ENCODE results near the gene SLC46A2. TPM values are rescaled to one million over a fixed set of nuclear protein-coding genes. Genes with fewer than 3 reads are reported as not detected.

SLC46A2 gene, protein sequence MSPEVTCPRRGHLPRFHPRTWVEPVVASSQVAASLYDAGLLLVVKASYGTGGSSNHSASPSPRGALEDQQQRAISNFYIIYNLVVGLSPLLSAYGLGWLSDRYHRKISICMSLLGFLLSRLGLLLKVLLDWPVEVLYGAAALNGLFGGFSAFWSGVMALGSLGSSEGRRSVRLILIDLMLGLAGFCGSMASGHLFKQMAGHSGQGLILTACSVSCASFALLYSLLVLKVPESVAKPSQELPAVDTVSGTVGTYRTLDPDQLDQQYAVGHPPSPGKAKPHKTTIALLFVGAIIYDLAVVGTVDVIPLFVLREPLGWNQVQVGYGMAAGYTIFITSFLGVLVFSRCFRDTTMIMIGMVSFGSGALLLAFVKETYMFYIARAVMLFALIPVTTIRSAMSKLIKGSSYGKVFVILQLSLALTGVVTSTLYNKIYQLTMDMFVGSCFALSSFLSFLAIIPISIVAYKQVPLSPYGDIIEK
- polyA plus RNA-seq (ENCODE audit: insufficient read length), result 0.10 TPM

DNA sequence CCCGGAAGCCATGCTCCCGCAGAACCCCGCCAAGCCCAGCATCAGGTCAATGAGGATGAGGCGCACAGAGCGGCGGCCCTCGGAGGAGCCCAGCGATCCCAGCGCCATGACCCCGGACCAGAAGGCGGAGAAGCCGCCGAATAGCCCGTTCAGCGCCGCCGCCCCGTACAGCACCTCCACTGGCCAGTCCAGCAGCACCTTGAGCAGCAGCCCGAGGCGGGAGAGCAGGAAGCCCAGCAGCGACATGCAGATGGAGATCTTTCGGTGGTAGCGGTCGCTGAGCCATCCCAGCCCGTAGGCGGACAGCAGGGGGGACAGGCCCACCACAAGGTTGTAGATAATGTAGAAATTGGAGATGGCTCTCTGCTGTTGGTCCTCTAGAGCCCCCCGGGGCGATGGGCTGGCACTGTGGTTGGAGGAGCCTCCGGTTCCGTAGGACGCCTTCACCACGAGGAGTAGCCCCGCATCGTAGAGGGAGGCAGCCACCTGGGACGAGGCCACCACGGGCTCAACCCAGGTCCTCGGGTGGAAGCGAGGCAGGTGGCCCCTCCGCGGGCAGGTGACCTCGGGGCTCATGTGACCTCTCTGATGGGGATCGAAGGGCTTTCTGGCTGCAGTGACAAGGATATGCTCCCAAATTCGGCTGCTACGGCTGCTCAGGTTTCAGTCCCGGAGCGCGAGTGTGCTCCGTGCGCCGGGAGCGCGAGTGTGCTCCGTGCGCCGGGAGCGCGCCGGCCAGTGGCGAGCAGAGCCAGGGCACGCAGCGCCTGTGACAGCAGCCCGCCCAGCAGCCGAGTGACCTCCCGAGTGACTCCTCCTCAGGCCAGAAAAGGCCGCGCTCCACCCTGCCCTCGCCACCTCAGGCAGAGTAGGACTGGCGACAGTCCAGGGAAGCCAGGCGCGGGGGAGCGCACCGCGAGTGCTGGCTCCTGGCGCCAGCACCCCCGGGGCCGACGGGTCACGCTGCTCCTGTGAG lies at the start of gene SLC46A2:
SLC46A2 (minus strand) TSS at position 771 of the 976 bp plus-strand sequence; CDS start at position 576, 195 bp downstream.
- no peak for DNase-seq (ENCODE audit: low read depth)

DNA sequence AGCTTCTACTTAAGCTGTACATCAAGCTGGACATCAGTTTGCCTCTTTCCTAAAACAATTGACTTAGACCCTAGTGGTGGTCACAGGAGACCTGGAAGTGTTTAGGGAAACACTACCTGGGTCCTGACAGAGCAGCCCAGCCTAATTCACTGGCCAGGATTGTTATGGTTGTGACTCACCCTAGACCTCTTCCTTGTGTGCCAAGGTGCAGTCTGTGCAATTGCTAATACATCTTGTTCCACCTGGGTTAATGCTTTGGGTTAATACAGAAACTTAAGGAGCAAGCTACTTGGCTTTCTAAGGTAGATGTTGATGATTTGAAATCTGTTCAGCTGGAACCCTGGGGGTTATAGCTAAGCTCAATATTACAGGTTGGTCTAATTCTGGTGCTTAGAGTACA lies 48.7 kb upstream of the SLC46A2 start:
- DNase-seq (ENCODE audit: low read depth), result no peak

GRCh38 chr9:112933696-112934095 lies 43.0 kb upstream of the SLC46A2 start:
- no peak for DNase-seq (ENCODE audit: low read depth)

GRCh38 chr9:112925058-112925641 lies 34.5 kb upstream of the SLC46A2 start:
- no peak for DNase-seq (ENCODE audit: low read depth)

DNA sequence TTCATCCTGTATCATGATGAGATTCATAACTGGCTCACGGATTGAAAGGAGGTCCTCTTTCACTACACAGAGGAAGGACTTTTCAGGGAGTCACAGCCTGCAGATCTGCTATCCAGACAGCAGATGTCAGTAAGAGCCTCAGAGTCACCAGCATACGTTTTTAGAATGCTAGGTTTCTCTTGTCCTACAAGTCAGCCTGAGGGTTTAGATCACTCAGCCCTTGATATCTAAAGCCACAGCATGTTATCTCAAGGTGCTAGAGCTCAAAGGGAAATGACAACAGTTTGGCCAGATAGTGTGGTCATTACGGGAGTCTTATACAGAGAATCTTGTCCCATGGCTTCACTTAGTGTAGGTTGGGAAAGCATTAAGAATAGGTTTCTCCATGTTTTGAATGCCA lies 30.9 kb upstream of the SLC46A2 start:
- no peak for DNase-seq (ENCODE audit: low read depth)

DNA sequence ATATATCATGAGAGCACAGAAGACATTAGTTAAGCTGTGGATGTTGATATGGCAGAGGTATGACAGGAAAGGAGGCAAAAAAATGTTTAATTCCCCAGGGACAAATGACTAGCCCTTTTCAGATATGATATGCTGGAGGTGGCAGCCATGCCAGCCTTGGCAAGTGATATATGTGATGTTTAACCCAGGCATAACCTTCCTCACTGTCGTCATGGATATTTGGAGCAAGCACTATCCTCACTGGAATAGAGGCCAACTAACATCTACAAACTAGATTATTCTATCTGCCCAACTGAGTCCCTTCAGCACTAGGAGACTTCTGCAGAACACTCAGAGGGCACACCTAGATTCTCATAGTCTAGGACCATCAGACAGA lies 27.3 kb upstream of the SLC46A2 start:
- no peak for DNase-seq (ENCODE audit: low read depth)

DNA sequence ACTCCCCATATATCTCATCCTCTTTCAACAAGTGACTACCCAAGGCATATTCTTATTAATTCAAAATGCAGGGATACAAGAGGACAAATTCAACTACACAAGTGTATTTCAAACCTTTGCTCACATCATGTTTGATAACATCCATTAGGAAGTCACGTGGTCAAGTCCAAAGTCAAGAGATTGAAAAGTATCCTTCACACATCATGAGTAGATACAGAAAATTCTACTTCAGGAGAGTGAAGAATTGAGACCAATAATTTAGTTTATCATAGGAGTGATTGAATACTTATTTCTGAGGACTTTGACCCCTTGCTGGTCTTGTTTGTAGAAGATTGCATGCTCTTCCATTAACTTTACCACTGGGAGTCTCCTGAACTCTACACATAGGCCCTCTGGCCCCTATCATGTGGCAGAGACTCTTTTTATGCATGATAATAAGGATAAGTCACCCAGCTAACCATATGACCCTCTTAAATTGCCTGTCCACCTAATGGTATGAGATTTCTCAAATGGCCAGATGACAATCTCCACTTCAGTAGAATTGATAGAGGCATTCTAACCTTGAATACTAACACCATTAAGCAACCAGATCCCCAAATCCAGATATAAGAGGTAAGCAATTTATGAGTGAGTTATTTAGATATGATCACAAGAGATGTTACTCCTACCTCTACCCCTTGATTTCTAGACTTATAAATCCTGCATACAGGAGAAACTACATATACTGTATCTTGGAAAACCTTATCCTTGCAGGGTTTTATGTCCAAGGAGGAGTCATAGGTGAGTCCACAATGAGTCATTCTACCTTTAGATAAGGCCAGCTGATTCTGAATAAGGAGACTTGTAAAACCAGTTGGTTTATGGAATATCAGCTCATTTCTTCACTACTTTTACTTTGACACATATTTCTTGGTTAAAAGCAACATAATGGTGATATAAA lies 26.6 kb upstream of the SLC46A2 start:
- no peak for DNase-seq (ENCODE audit: low read depth)

DNA sequence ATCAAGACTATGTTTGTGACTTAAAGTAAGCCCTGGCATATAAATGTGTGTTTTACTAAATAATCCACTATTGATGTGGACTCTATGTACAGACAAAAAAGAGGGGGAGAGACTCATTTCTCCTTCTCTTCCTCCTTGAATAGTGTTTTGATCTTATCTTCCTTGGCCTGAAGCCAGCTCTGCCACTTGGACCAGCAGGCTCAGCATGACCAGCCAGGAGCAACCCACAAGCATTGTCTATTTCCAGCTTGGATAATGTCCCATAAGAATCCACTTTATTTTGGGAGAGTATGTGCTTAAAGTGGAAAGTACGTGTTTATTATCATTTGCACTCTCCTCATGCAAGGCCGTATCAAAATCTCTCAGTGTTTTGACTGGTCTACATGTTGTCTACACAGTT lies 23.8 kb upstream of the SLC46A2 start:
- DNase-seq (ENCODE audit: low read depth), result no peak

- DNase-seq (ENCODE audit: low read depth), result no peak
Observed at GRCh38 chr9:112913326-112913725, 22.6 kb upstream of the SLC46A2 start.

- DNase-seq (ENCODE audit: low read depth), result no peak
Observed at GRCh38 chr9:112912636-112913035, 22.0 kb upstream of the SLC46A2 start.

DNA sequence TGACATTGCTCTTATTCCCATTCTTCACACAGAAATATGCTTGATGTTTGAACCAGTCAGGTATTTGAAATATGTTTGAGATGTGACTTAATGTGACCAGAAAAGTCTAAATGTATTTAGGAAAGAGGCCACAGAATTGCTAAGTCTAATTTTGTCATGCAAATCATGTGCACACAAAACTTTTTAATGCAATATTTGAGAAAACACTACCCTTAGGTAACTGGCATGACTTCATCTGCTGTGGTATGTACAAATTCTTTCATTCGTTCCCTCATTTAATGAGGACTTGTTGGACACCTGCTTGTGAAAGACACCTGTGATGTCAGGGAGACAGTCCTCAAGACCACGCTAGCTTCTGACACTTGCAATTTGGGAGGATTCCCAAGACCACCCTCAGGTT lies 21.1 kb upstream of the SLC46A2 start:
- no peak for DNase-seq (ENCODE audit: low read depth)

- no peak for DNase-seq (ENCODE audit: low read depth)
Observed at GRCh38 chr9:112905084-112905483, 14.4 kb upstream of the SLC46A2 start.

GRCh38 chr9:112900901-112901300 lies 10.2 kb upstream of the SLC46A2 start:
- no peak for DNase-seq (ENCODE audit: low read depth)

DNA sequence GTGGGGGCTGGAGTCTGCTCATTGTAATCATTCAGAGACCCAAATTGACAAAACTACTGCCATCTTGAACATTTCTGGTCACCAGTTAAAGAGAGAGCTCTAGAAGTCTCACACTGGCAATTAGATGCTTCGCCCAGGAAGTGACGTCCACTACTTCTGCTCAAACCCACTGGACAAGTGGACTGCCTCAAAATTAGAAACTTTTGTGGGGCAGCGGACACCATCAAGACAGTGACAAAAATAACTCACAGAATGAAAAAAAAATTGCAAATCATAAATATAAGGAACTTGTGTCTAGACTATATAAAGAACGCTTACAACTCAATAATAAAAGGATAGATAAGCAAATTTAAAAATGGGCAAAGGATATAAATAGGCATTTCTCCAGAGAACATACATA lies 9.8 kb upstream of the SLC46A2 start:
- no peak for DNase-seq (ENCODE audit: low read depth)

DNA sequence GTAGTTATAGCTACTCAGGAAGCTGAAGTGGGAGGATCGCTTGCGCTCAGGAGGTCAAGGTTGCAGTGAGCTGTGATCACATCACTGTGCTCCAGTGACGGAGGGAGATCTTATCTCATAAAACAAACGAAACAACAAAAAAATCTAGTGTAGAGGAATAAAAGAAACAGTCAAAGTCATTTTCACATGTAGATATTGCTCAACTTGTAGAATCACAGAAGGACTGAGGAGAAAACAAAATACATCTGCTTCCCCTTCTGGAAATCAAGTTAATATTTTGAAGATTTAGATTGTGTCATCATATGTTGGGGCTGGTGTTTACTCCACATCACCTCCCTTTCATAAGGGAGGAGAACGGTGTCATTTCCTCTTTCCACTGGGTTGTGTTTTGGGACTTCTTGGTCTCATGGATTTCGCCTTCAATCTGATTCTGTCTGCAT lies 8.2 kb upstream of the SLC46A2 start:
- no peak for DNase-seq (ENCODE audit: low read depth)

- no peak for DNase-seq (ENCODE audit: low read depth)
Observed at GRCh38 chr9:112896131-112896530, 5.5 kb upstream of the SLC46A2 start.

DNA sequence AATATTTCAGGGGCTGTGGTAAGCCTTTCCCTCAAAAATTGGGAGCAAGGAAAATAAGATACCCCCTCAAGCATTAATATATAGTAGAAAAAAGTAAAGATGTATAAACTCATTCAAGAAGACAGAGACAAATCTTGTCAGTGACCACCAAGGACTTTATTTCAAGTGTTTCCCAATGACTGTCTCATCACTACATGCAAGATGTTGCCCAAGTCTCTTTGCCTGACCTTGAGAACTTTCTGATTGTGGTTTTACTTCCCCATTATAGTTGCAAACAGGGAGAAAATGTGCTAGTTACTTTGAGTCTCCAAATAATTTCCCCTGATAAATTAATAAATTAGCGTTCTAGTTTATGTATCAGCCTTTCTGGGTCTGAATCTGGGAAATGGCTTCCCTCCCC lies 4.0 kb upstream of the SLC46A2 start:
- no peak for DNase-seq (ENCODE audit: low read depth)

DNA sequence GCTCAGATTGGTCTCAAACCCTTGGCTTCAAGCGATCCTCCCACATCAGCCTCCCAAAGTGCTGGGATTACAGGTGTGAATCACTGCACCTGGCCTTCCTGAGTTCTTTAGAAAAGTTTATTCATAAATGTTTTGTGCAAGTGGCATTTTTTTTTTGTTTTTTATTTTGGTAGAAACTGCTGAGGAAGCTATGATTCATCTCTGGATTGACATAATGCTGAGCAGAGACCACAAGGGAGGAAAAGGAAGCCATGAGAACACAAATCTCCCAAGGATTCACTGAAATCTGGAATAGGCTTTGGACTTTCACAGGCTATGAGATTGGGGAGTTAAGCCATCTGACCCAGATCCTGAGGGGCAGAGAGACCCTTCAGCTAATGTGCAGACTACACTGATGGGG lies 3.4 kb upstream of the SLC46A2 start:
- DNase-seq (ENCODE audit: low read depth), result no peak

GRCh38 chr9:112892981-112893380 lies 2.3 kb upstream of the SLC46A2 start:
- DNase-seq (ENCODE audit: low read depth), result no peak

DNA sequence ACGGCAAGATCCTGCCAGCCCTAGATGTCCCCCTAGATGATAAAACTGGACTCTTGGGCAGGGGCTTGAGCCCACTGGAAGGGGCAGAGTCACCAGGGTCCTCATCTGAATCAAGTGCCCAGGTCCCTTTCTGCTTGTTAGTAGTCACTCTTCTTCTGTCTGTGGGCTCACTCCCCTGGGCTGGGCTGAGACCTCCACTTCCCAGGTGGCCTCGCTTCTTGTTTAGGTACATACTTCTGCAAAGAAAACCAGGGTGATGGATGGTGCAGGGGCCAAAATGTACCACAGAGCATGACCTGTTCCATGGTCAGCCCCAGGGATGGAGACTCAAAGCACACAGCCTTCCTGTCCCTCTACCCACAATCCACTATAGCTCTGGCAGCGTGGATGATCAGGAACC lies 845 bp upstream of the SLC46A2 start:
- DNase-seq (ENCODE audit: low read depth), result no peak

- no peak for DNase-seq (ENCODE audit: low read depth)
Observed at GRCh38 chr9:112887381-112887780, 3.3 kb downstream of the SLC46A2 start.
